Mucosa of descending colon (tissue), 3 donors: ENCODE measurements around the gene DENND1A. TPM values are rescaled to one million over a fixed set of nuclear protein-coding genes. Genes with fewer than 3 reads are reported as not detected.

ENCODE experiments used
- ATAC-seq: fragments of 200-7000 bp; cut with Tn5 transposase; one replicate; pipeline ENCODE4 v1.9.1; 2020; ENCODE audit warnings: mild to moderate bottlenecking, moderate library complexity
- DNase-seq, 3 donors: peaks; one replicate each; pipeline ENCODE4 v3.0.0-alpha.2; 2020
- H3K36me3 ChIP-seq: fragments of 200-600 bp; one replicate; pipeline ENCODE4 v1.8.0; 2021; ENCODE audit warnings: low read depth, mild to moderate bottlenecking
- H3K4me1 ChIP-seq: fragments of 200-600 bp; one replicate; pipeline ENCODE4 v1.8.0; 2021; ENCODE audit warnings: low read depth, mild to moderate bottlenecking
- H3K4me3 ChIP-seq: fragments of 200-600 bp; one replicate; pipeline ENCODE4 v1.8.0; 2021; ENCODE audit warnings: mild to moderate bottlenecking
- H3K9me3 ChIP-seq: fragments of 200-600 bp; one replicate; pipeline ENCODE4 v1.8.0; 2021; ENCODE audit warnings: mild to moderate bottlenecking
- intact Hi-C, 2 donors: fragments of 100-400 bp; cut with DNase I in 1 of 2; cut with micrococcal nuclease in 1 of 2; formaldehyde crosslinking; loops; one replicate each; pipeline versions ENCODE4 v1.11.0 to v1.11.1; 2022; cut with DNase I, micrococcal nuclease
- total RNA-seq, 3 donors: library from RNA; stranded (reverse); fragmentation: NEBNext Ultra II Directional in 2 of 3; extraction: Animal tissue kit (Norgen Biotek cat#: 25700) in 2 of 3; gene quantifications; one replicate each; pipeline versions ENCODE4 v1.2.1 to v1.2.4, GENCODE V29; 2021 to 2023
- TF ChIP-seq, protein P1 (sequence below): fragments of 200-600 bp; IDR thresholded peaks from one replicate; pipeline ENCODE4 v1.8.0; 2022; ENCODE audit warnings: antibody characterized with exemption, mild to moderate bottlenecking
- donor health status: DM: no; HTN: no; CAD: no; lungs with moderate emphysema.
- donor health status: DM: no; HTN: no; CAD: no.
- donor health status: DM: no; HTN: yes; CAD: no.

DENND1A gene
- total RNA-seq, 3 donors from 2014 or later, result 32.8 to 50.0 (median 35.1) TPM

DNA sequence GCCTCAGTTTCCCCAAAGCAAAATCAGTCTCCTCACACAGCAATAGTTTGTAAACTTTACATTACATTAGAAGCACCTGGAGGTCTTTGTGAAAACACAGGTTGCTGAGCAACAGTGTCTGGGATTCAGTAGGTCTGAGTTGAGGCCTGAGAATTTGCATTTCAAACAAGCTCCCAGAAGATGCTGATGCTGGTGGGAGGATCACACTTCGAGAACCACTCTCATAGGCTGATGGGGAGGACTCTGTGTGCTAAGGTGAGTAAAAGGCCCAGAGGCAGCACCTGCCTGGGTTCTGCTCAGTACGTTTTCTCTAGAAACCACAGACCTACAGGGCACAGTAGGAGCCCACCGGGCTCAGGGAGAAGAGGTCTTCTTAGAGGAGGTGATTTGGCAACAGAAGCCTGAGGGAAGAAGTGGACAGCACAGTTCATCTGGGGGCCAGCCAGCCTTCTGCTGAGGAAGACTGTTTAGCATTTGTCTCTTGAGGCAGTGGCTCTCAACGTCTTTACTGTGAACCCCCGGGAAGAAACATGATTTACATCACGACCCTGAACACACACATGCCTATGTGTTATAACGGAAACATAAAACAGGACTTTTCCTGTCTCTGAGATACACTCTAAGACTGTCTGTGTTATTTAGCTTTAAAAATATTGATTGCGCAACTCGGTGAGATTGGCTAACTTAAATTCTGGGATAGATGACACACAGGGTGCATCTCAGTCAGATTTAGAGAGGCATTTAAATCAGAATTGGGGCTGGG is 24.8 kb upstream of the DENND1A start:
- no peak for DNase-seq
- H3K4me1 ChIP-seq, result no peaks in the 10 kb centered on the region
- H3K4me3 ChIP-seq, result no peak overlapping the region
- no peaks in the 10 kb centered on the region for H3K36me3 ChIP-seq
- intact Hi-C loops, result no loop called here
- TF ChIP-seq, protein P1, sequence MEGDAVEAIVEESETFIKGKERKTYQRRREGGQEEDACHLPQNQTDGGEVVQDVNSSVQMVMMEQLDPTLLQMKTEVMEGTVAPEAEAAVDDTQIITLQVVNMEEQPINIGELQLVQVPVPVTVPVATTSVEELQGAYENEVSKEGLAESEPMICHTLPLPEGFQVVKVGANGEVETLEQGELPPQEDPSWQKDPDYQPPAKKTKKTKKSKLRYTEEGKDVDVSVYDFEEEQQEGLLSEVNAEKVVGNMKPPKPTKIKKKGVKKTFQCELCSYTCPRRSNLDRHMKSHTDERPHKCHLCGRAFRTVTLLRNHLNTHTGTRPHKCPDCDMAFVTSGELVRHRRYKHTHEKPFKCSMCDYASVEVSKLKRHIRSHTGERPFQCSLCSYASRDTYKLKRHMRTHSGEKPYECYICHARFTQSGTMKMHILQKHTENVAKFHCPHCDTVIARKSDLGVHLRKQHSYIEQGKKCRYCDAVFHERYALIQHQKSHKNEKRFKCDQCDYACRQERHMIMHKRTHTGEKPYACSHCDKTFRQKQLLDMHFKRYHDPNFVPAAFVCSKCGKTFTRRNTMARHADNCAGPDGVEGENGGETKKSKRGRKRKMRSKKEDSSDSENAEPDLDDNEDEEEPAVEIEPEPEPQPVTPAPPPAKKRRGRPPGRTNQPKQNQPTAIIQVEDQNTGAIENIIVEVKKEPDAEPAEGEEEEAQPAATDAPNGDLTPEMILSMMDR, result no peak
- no peaks in the 10 kb centered on the region for H3K9me3 ChIP-seq
- no peak for ATAC-seq

GRCh38 chr9:123952641-123953495 is 22.9 kb upstream of the DENND1A start:
- H3K4me3 ChIP-seq, result no peak overlapping the region
- TF ChIP-seq, protein P1, result no peak
- H3K9me3 ChIP-seq, result no peaks in the 10 kb centered on the region
- H3K4me1 ChIP-seq, result no peaks in the 10 kb centered on the region
- no peak for DNase-seq
- no peaks in the 10 kb centered on the region for H3K36me3 ChIP-seq
- intact Hi-C loops, result no loop called here
- no peak for ATAC-seq

GRCh38 chr9:123948286-123948685 is 18.4 kb upstream of the DENND1A start:
- no peaks in the 10 kb centered on the region for H3K4me1 ChIP-seq
- no peak overlapping the region for H3K4me3 ChIP-seq
- DNase-seq (no peak), ATAC-seq (no peak)
- intact Hi-C loops, result no loop called here
- no peaks in the 10 kb centered on the region for H3K9me3 ChIP-seq
- H3K36me3 ChIP-seq, result no peaks in the 10 kb centered on the region
- TF ChIP-seq, protein P1, result no peak

DNA sequence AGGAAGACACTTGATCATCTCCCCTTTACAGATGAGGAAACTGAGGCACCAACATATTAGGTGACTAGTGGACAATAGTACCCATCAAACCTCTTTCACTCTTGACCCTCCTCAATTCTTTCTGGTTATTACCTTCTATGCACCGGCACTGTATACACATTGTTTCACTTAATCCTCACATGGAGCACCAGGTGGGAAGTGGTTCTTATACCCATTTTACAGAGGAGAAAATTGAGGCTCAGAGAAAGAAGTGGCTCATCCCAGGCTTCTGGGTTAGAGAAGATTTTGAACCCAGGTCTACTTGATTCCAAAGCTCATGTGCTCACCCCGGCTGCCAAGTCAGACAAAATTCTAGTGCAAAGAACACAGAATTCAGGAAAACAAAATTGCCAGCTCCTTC is 17.4 kb upstream of the DENND1A start:
- intact Hi-C loops, result no loop called here
- DNase-seq (no peak), ATAC-seq (no peak)
- Histone ChIP-seq H3K36me3 (no peaks in the 10 kb centered on the region), H3K4me1 (peaks cover 5% of the 10 kb centered on the region), H3K9me3 (no peaks in the 10 kb centered on the region), H3K4me3 (no peak overlapping the region)
- TF ChIP-seq, protein P1, result no peak

DNA sequence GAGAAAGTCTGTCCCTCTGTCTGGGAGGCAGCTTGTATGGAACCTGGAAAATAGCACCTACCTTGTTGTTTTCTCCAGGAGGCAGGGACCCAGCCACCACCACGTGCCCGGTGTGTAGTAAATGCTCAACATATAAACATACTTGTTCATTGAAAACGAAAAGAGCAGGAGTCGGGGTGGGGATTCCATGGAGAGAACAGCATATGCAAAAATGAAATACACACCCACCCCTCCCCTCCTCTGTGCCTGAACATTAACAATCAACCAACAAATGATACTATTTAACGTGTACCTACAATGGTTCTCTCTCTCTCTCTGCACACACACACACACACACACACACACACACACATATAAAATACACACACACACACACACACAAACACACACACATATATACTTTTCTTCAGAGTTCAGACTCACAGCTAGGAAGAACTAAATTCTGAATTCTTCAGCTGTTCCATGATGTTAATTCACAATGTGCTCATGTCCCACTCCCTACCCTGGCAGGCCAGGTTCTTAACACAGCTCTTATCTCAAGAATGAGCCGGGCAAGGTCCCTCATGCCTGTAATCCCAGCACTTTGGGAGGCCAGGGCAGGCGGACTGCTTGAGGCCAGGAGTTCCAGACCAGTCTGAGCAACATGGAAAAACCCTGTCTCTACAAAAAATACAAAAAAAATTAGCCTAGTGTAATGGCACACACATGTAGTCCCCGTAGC is 16.3 kb upstream of the DENND1A start:
- Histone ChIP-seq H3K36me3 (no peaks in the 10 kb centered on the region), H3K4me3 (no peak overlapping the region), H3K4me1 (peaks cover 11% of the 10 kb centered on the region), H3K9me3 (no peaks in the 10 kb centered on the region)
- intact Hi-C loops, result no loop called here
- ATAC-seq, result no peak
- TF ChIP-seq, protein P1, result no peak
- no peak for DNase-seq
